Brain pericyte (primary cell): Measurements from ENCODE around the gene PHAX.
A peak's percentile ranks its signal among the peaks of the same experiment; 100 is the strongest.
"Not testable (repeated sequence)": the region's sequence is repeated elsewhere in the genome, so short reads cannot be mapped to it uniquely, and the experiment has no call there.

ENCODE experiments used
- DNase-seq: peaks from one replicate; pipeline ENCODE4 v3.0.0-alpha.2; 2012; ENCODE audit warnings: low read depth, low spot score

The PHAX gene

DNA sequence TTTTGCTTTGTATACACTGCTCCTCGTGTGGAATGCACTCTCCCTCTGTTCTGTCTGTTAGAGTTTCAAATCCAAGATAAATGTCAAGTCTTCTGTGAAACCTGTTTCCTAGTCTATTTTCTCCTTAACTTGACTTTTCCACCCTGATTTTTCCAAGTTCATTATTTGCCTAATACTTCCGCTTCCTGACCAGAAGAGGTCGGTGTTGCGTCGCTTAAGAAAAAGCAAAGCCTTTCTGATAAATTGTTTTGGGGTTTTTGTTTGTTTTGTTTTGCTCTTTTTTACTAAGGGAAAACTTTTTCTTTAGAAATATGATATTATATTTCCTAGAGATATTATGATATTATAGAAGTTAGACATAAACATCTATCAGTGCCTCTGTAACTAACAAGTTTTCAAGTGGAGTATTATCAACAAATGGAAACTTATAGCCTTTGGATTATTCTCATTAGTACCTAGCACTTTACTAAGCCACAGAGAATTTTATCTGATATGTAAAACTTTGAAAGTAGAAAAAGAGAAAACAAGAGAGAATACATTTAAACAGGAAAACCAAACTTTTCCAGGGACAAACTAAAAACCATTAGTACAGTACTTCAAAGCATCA, 55.8 kb downstream of the PHAX start:
- no peak for DNase-seq

DNA sequence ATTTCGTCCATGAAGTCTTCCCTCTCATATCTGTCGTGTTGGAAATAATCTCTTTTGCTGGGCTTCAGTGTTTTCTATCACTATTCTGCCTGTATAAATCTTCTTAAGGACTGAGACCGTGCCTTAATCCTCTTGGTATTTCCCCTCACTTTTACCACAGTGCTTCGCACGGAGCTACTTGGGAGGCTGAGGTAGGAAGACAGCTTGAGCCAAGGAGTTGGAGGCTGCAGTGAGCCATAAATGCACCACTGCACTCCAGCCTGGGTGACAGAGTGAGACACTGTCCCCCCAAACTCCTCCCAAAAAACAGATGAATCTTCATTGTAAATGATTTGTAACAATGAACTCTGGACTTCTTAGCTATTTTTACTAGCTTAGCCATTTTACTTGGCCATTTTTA, 57.8 kb downstream of the PHAX start:
- DNase-seq = no peak

DNA sequence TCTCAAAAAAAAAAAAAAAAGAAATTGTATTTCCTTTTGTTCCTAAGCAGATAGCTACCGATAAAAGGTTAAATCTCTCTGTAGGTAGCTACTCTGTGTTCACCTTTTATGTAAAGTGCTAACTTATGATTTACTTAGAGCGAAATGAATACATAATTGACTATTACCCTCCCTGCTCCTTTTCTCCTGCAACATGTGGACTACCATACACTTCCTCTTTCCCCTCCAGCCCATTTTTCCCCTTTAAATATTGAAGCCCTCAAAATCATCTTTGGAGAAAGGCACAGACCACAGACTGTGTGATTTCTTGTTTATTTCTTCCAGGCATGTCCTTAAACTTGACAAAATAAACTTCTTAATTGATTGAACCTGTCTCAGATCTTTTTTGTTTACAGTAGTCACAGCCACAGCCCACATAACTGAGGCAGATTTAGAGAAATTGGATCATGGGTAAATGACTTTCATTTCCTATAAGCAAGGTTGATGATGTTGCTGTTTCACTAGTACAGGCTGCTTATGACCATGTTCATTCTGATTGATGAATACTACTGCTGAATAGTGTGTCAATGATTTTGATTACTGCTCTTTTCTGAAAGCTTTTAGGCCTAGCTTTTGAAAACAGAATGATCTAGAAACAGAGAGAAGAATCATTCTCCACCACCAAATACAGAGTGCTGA, 59.2 kb downstream of the PHAX start:
- DNase-seq = no peak

DNA sequence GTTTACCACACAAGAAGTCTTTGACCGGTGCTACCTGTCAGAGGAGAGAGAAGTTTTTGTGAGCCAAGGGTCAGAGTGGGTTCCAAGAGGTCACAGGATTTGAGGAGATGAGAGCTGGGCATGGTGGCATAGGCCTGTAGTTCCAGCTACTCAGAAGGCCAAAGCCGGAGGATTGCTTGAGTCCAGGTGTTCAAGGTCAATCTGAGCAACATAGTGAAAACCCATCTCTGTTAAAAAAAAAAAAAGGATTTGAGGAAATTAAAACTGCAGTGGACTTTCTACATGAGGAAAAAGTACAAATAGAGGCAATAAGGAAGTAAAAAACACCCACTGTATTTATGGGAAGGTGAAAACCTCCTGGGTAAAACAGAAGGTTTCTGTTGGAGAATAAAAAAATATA, 63.8 kb downstream of the PHAX start:
- DNase-seq = no peak

DNA sequence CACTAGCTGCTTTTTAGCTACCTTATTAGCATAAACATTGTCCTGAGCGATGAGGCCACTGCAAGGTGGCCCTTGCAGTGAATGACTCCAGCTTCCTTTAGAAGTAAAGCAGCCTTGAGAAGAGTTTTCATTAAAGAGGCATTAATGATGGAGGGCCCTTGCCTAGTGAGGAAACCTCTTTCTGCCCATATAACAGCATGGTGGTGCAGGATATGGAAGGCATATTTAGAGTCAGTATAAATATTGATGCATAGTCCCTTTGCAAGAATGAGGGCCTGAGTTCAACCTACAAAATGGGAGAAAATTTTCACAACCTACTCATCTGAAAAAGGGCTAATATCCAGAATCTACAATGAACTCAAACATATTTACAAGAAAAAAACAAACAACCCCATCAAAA, 69.4 kb downstream of the PHAX start:
- DNase-seq = not testable (repeated sequence)

DNA sequence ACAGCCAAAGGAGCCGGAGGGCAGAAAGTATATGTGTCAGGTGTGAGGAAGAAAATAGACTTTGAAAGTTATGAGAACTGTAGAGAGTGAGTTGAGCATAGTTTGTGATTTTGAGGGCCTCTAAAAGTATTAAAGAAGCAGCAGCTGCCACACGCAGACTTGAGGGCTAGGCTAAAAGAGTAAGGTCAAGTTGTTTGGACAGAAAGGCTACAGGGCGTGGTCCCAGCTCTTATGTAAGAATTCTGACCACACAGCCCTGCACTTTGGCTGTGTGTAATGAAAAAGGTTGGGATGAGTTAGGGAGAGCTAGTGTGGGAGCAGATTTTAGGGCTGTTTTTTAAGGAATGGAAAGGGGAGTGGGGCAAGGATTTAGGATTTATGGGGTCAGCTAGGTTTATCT, 70.9 kb downstream of the PHAX start:
- not testable (repeated sequence) for DNase-seq

DNA sequence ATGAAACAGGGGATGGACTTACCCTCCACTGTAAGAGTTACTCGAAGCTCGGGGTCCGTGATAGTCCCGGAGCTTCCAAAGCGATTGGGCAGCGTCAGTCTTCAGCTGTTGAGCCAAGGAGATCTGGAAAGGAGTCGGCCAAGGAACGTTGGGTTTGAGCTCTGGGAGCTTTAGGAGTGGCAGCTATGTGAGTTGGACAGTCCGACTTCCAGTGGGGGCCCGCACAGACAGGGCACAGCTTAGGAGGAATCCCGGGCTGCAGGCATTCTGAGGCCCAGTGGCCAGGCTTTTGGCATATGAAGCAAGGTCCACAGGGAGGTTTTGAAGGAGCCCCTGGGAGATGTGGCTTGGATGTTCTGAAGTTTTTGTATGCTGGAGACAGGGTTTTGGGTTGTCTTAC, 72.7 kb downstream of the PHAX start:
- DNase-seq = no peak

GRCh38 chr5:126674145-126674544, 73.4 kb downstream of the PHAX start:
- DNase-seq = no peak

- no peak for DNase-seq
Observed at GRCh38 chr5:126675338-126675737, 74.6 kb downstream of the PHAX start.

GRCh38 chr5:126676195-126676624, 75.5 kb downstream of the PHAX start:
- DNase-seq = peak; percentile 7
